Activated CD4-positive, alpha-beta T cell treated with anti-CD3 and anti-CD28 coated beads for 4 hours (primary cell): Measurements from ENCODE around the gene UGT8.

ENCODE experiments used
- DNase-seq, 2 donors: peaks; one replicate each; pipeline ENCODE4 v3.0.0-alpha.2; 2020

UGT8 gene

GRCh38 chr4:114694770-114695169 lies 96.2 kb downstream of the UGT8 start:
- DNase-seq = no peak

GRCh38 chr4:114698231-114698630 lies 99.6 kb downstream of the UGT8 start:
- DNase-seq = no peak

DNA sequence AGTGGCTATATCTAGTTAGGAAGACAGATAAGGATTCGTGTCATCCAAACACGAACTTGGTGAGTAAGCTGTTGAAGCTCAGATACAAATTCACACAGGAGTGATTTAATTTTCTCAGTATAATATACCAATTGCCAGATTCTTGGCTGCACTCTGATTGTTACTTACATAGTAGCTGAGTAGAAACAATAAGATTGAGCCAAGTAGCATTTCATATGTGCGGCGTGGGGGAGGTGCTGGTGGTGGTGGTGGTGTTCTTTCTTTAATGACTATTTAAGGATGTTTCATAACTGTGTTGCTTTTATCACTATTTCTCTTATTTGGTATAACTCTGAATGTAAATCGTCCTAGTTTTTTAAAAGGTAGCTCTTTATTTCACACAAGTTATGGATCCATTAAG lies 102.9 kb downstream of the UGT8 start:
- no peak for DNase-seq

DNA sequence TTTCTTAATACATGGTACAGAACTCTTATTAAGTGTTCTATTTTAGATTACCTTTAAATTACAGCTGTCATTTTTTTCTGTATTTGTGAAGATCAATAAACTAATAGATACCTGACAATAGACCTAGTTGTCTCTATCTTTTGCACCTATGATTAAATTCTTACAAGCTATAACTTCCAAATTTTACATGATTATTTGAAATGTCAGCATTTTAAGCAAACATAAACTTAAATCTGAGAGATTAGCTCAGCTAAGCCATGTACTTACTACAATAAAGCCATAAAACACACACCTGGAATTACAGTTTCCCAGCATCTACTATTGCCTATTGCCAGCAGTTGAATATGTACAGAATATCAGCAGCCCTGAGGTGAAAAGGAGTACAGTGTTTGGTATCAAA lies 118.8 kb downstream of the UGT8 start:
- no peak for DNase-seq

DNA sequence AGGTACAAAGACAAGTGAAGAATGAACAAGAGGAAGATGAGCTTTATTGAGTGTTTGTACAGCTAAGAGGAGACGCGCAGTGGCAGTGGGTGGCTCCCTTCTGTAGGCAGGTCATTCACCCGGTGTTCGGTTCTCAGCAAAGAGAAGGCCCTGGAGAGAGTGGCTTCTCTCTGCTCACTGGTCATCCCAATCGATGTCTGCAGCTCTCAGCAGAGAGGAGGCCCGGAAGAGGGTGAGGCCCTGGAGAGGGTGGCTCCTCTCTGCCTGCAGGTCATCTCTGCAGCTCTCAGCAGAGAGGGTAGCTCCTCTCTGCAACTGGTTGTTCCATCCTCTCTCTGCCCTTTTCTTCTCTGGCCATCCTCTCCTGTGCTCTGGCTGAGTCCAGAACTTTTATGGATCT lies 126.5 kb downstream of the UGT8 start:
- DNase-seq = no peak

DNA sequence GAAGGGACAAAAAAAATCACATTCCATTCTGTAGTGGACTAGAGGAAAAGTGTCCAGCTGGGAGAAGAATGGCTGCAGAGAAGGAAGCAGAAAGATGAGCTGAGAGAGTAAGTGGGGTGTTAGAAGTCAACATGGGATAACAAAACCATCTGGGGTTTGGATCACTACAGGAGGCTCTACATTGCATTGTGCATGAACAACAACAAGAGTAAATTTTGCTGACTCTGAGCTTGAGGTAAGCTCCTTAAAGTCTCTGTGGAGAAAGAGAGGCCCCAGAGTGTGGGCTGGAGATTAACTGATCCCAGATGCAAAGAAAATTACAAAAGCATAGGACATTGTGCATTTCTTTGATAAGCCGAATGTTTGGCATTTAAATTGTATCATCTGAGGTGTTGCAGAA lies 128.9 kb downstream of the UGT8 start:
- no peak for DNase-seq
